Hepatocyte (in vitro differentiated cells): ENCODE data around the gene CROCC2.

ENCODE experiments used
- EZH2 ChIP-seq: fragments of 200-600 bp; sonication (generic); IDR thresholded peaks from 2 replicates; pipeline ENCODE4 v1.6.1; 2016; ENCODE audit warnings: antibody characterized with exemption, mild to moderate bottlenecking, borderline replicate concordance
- EZH2phosphoT487 ChIP-seq: fragments of 200-600 bp; sonication (generic); IDR thresholded peaks from one replicate; pipeline ENCODE4 v1.6.1; 2018; ENCODE audit warnings: antibody characterized with exemption, mild to moderate bottlenecking, low read depth, moderate library complexity; ENCODE audit not compliant: unreplicated experiment, severe bottlenecking
- TF ChIP-seq, protein P1 (sequence below): fragments of 200-600 bp; sonication (generic); IDR thresholded peaks from 2 replicates; pipeline ENCODE4 v1.5.1; 2016; ENCODE audit warnings: antibody characterized with exemption, mild to moderate bottlenecking; ENCODE audit not compliant: poor library complexity

DNA sequence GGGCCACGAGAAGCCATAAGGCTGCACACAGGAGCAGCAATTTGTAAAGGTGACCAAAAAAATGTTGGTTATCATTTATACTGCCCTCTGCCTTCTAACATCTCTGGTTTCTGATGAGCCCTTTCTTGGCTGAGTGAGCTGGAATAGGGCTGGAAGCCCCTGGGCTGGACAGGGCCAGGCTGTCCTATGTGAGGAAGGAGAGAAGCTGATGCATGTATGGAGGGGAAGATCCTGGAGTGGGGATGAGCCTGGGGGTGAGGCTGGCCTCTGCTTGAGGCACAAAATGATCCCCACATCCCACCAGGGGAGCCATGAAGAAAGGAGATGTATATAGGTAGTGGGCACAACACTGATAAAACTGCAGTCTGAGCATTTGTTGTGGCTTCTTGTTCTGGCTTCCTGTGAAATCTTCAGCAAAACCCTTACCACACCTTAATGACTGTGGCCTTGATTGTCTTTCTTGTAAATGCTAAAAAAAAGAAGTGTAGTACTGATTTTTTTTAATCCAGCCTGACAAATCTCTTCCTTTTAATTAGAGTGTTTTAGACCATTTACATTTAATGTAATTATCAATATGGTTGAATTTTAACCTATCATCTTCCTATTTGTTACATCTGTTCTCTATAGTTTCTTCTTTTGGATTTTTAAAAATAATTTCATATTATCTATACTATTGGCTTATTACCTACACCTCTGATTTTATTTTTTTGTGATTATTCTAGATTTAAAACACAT lies 97.9 kb downstream of the CROCC2 start:
- TF ChIP-seq, protein P1, sequence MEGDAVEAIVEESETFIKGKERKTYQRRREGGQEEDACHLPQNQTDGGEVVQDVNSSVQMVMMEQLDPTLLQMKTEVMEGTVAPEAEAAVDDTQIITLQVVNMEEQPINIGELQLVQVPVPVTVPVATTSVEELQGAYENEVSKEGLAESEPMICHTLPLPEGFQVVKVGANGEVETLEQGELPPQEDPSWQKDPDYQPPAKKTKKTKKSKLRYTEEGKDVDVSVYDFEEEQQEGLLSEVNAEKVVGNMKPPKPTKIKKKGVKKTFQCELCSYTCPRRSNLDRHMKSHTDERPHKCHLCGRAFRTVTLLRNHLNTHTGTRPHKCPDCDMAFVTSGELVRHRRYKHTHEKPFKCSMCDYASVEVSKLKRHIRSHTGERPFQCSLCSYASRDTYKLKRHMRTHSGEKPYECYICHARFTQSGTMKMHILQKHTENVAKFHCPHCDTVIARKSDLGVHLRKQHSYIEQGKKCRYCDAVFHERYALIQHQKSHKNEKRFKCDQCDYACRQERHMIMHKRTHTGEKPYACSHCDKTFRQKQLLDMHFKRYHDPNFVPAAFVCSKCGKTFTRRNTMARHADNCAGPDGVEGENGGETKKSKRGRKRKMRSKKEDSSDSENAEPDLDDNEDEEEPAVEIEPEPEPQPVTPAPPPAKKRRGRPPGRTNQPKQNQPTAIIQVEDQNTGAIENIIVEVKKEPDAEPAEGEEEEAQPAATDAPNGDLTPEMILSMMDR = no peak
- no peak for TF ChIP-seq EZH2
- no peak for TF ChIP-seq EZH2phosphoT487
